ENCODE data around the gene ZNF835. TPM values are rescaled to one million over a fixed set of nuclear protein-coding genes. Genes with fewer than 3 reads are reported as not detected.

ZNF835 gene
- total and polyA plus RNA-seq, 2 of the 13 experiments (the other 11 are each of a cell fraction or from before 2014, with no cell fraction given): not detected

- TF ChIP-seq HMGXB3 (CRISPR knock-in tag; IDR thresholded peaks at IDR 0.05; ENCODE audit: borderline replicate concordance) (no peak), NBN (conservative IDR thresholded peaks at IDR 0.05) (no peak), TMF1 (CRISPR knock-in tag; IDR thresholded peaks at IDR 0.05; ENCODE audit: low read depth) (no peak), FIP1L1 (IDR thresholded peaks at IDR 0.05; ENCODE audit: borderline replicate concordance, insufficient read depth, low read depth, low read length) (no peak), CEBPZ (IDR thresholded peaks at IDR 0.05; ENCODE audit: low read length) (no peak), ZNF225 (CRISPR knock-in tag; IDR thresholded peaks at IDR 0.05) (no peak), PITX1 (CRISPR knock-in tag; IDR thresholded peaks at IDR 0.05) (no peak), ZNF652 (CRISPR knock-in tag; IDR thresholded peaks at IDR 0.05; ENCODE audit: borderline replicate concordance, low read depth) (no peak), KLF12 (CRISPR knock-in tag; IDR thresholded peaks at IDR 0.05; ENCODE audit: borderline replicate concordance) (no peak), NFIB (CRISPR knock-in tag; IDR thresholded peaks at IDR 0.05; ENCODE audit: borderline replicate concordance) (no peak), ZNF674 (CRISPR knock-in tag; IDR thresholded peaks at IDR 0.05; ENCODE audit: low read depth) (no peak), XRCC5 (optimal IDR thresholded peaks at IDR 0.05; ENCODE audit: low read length) (no peak)
Measured at GRCh38 chr19:56633021-56633420, 38.5 kb downstream of the ZNF835 start (continued).
